ENCODE measurements around the gene RBM44. TPM values are rescaled to one million over a fixed set of nuclear protein-coding genes. Genes with fewer than 3 reads are reported as not detected.
"Not testable (repeated sequence)": the region's sequence is repeated elsewhere in the genome, so short reads cannot be mapped to it uniquely, and the experiment has no call there.

RBM44 gene
- total and polyA plus RNA-seq, 12 donors = 0.13 to 0.83 (median 0.32) TPM

GRCh38 chr2:237758185-237758584, 40.4 kb upstream of the RBM44 start:
- H3K36me3 ChIP-seq = peaks cover 5 to 100% (median 73%) of the 10 kb centered on the region in 9 donors
- H3K9me3 ChIP-seq = no peaks in the 10 kb centered on the region
- intact Hi-C loops (cut with DNase I) = no loop called here
- DNase-seq (no peak), ATAC-seq (peak in 5 of 8 donors; percentile 22 to 68 (median 30))
- no peak for TF ChIP-seq CTCF (IDR thresholded peaks at IDR 0.05)
- no peak overlapping the region for H3K27ac ChIP-seq
- WGBS, 2 donors = 59 to 71% methylated on average over 10 of the region's 10 CpGs
- no peaks in the 10 kb centered on the region for H3K27me3 ChIP-seq
- no peak overlapping the region for H3K4me3 ChIP-seq
- H3K4me1 ChIP-seq = peaks cover 0 to 18% (median 0%) of the 10 kb centered on the region in 9 donors

GRCh38 chr2:237759176-237759575, 39.4 kb upstream of the RBM44 start:
- peaks cover 5 to 100% (median 70%) of the 10 kb centered on the region in 9 donors for H3K36me3 ChIP-seq
- no peak overlapping the region for H3K27ac ChIP-seq
- ATAC-seq (no peak), DNase-seq (no peak)
- peaks cover 0 to 17% (median 6%) of the 10 kb centered on the region in 9 donors for H3K4me1 ChIP-seq
- TF ChIP-seq CTCF (IDR thresholded peaks at IDR 0.05) = no peak
- no peaks in the 10 kb centered on the region for H3K27me3 ChIP-seq
- no peaks in the 10 kb centered on the region for H3K9me3 ChIP-seq
- no peak overlapping the region for H3K4me3 ChIP-seq
- intact Hi-C loops (cut with DNase I) = no loop called here
- 92% methylated on average over 10 of the region's 10 CpGs for WGBS, 2 donors

GRCh38 chr2:237760506-237761502, 37.8 kb upstream of the RBM44 start:
- Histone ChIP-seq H3K36me3 (peaks cover 0 to 100% (median 56%) of the 10 kb centered on the region in 9 donors), H3K27ac (no peak overlapping the region)
- no peak for TF ChIP-seq CTCF (IDR thresholded peaks at IDR 0.05)

GRCh38 chr2:237762291-237763182, 36.0 kb upstream of the RBM44 start:
- Histone ChIP-seq H3K4me1 (peaks cover 0 to 30% (median 13%) of the 10 kb centered on the region in 9 donors), H3K36me3 (peaks cover 0 to 99% (median 43%) of the 10 kb centered on the region in 9 donors)

More at GRCh38 chr2:237760506-237761502, 37.8 kb upstream of the RBM44 start:
- H3K27me3 ChIP-seq = no peaks in the 10 kb centered on the region
- ATAC-seq (no peak), DNase-seq (no peak)
- no peaks in the 10 kb centered on the region for H3K9me3 ChIP-seq
- intact Hi-C loops (cut with DNase I) = no loop called here
- H3K4me3 ChIP-seq = no peak overlapping the region
- peaks cover 0 to 13% (median 6%) of the 10 kb centered on the region in 9 donors for H3K4me1 ChIP-seq
- WGBS, 2 donors = 93 to 94% methylated on average over 23 of the region's 23 CpGs

More at GRCh38 chr2:237762291-237763182, 36.0 kb upstream of the RBM44 start:
- DNase-seq; intact Hi-C loops (cut with DNase I); H3K27me3 ChIP-seq; H3K9me3 ChIP-seq; H3K4me3 ChIP-seq; H3K27ac ChIP-seq: not testable (repeated sequence)
- ATAC-seq = peak in 1 of 8 donors; percentile 13
- WGBS, 2 donors = 93 to 95% methylated on average over 9 of the region's 9 CpGs

Data from heart right ventricle (tissue), 16 donors.